ENCODE results near the gene TENM3. TPM values are rescaled to one million over a fixed set of nuclear protein-coding genes. Genes with fewer than 3 reads are reported as not detected.

Gene TENM3
- total RNA-seq, 2 experiments from 2014 or later, result not detected

DNA sequence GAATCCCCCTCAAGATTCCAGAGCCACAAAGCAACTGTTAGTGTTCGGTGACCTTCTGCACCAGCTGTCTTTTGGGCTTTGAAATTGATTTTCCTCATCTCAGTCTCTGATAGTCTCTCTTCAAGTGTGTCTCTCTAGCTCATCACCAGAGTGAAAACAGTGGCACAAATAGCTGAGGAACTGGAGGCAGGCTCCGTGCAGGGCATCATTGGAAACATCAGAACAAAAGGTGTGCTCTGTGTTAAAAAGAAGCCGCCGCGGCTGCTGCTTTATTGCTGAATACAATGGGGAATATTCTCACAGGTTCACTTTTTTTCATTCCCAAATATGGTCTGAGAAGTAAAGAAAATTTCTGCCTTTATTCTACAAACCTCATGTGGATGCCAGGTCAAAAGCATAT, 376.5 kb downstream of the TENM3 start:
- no peaks in the 10 kb centered on the region for H3K36me3 Mint-ChIP-seq (ENCODE audit: low read depth)
- no peaks in the 10 kb centered on the region for H3K36me3 ChIP-seq (ENCODE audit: insufficient read depth, low read length)
- H3K27ac Mint-ChIP-seq, result no peak overlapping the region
- no peaks in the 10 kb centered on the region for H3K9me3 Mint-ChIP-seq
- peaks cover 9% of the 10 kb centered on the region for H3K27me3 Mint-ChIP-seq
- no peaks in the 10 kb centered on the region for H3K9me3 ChIP-seq (ENCODE audit: control insufficient read depth in 1 of 2, insufficient read depth in 1 of 2, low read length in 2 of 2)
- H3K4me1 Mint-ChIP-seq (ENCODE audit: low read depth), result no peaks in the 10 kb centered on the region
- ChIA-PET CTCF (interaction anchor here (0.8 kb wide), 1 partner anchor 15 kb away, joined by 4 read pairs; no protein-coding TSS in a partner anchor), POLR2A (no interaction called here)
- ATAC-seq (ENCODE audit: poor library complexity), result no peak
- DNase-seq, result no peak
- H3K4me3 ChIP-seq (ENCODE audit: low read length), result no peak overlapping the region
- TF ChIP-seq, protein P1, sequence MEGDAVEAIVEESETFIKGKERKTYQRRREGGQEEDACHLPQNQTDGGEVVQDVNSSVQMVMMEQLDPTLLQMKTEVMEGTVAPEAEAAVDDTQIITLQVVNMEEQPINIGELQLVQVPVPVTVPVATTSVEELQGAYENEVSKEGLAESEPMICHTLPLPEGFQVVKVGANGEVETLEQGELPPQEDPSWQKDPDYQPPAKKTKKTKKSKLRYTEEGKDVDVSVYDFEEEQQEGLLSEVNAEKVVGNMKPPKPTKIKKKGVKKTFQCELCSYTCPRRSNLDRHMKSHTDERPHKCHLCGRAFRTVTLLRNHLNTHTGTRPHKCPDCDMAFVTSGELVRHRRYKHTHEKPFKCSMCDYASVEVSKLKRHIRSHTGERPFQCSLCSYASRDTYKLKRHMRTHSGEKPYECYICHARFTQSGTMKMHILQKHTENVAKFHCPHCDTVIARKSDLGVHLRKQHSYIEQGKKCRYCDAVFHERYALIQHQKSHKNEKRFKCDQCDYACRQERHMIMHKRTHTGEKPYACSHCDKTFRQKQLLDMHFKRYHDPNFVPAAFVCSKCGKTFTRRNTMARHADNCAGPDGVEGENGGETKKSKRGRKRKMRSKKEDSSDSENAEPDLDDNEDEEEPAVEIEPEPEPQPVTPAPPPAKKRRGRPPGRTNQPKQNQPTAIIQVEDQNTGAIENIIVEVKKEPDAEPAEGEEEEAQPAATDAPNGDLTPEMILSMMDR (IDR thresholded peaks at IDR 0.05), result no peak
- intact Hi-C loops (cut with DNase I, micrococcal nuclease), result no loop called here
- no peak overlapping the region for H3K27ac ChIP-seq (ENCODE audit: low read depth in 1 of 2, low read length in 2 of 2)
- no peak overlapping the region for H3K4me3 Mint-ChIP-seq
- no peaks in the 10 kb centered on the region for H3K4me1 ChIP-seq (ENCODE audit: insufficient read depth, low read length)
- H3K27me3 ChIP-seq (ENCODE audit: control insufficient read depth in 1 of 2, insufficient read depth in 2 of 2, low read length in 2 of 2), result no peaks in the 10 kb centered on the region

DNA sequence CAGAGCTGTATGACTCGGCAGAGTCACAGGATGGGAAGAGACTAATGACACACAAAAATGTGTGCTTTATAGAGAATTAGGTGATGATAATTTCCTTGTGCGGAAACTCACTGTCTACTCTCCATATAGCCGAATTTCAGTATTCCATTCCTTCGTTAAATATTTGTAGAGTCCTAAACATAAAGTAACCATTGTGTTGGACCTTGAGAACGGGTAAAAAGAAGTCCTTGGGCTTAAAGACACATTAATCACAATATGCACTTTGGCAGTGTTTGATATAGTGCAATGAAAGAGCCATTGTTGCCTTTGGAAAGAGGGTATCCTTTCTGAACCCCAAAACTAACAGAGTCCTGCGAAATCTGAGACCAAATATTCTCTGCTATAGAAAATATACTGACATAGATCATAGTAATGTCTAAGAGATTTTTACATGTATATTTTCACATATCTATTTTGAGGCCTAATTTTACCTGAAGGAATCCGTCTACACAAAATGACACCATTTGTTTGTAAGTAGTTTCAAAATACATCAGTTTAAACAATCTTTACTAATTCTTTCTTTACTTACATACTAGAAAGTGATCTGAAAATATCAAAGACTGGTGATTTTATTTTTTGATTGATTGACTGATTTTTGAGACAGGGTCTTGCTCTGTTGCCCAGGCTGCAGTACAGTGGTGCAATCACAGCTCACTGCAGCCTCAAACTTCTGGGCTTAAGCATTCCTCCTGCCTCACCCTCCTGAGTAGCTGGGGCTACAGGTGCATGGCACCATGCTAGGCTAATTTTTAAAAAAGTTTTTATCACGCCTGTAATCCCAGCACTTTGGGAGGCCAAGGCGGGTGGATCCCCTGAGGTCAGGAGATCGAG, 377.1 kb downstream of the TENM3 start:
- CTCF ChIA-PET, result no interaction called here
- Histone ChIP-seq H3K4me3 (ENCODE audit: low read length) (no peak overlapping the region), H3K4me1 (ENCODE audit: insufficient read depth, low read length) (no peaks in the 10 kb centered on the region), H3K27me3 (ENCODE audit: control insufficient read depth in 1 of 2, insufficient read depth in 2 of 2, low read length in 2 of 2) (no peaks in the 10 kb centered on the region), H3K27ac (ENCODE audit: low read depth in 1 of 2, low read length in 2 of 2) (no peak overlapping the region), H3K9me3 (ENCODE audit: control insufficient read depth in 1 of 2, insufficient read depth in 1 of 2, low read length in 2 of 2) (no peaks in the 10 kb centered on the region), H3K36me3 (ENCODE audit: insufficient read depth, low read length) (no peaks in the 10 kb centered on the region)
- no peak for DNase-seq
- no peak for ATAC-seq (ENCODE audit: poor library complexity)
- no peaks in the 10 kb centered on the region for H3K36me3 Mint-ChIP-seq (ENCODE audit: low read depth)
- H3K4me3 Mint-ChIP-seq, result no peak overlapping the region
- intact Hi-C loops (cut with DNase I, micrococcal nuclease), result no loop called here
- TF ChIP-seq, protein P1 (IDR thresholded peaks at IDR 0.05), result no peak
- no peaks in the 10 kb centered on the region for H3K9me3 Mint-ChIP-seq
- peaks cover 7% of the 10 kb centered on the region for H3K27me3 Mint-ChIP-seq
- no peaks in the 10 kb centered on the region for H3K4me1 Mint-ChIP-seq (ENCODE audit: low read depth)
- no peak overlapping the region for H3K27ac Mint-ChIP-seq
- POLR2A ChIA-PET, result no interaction called here

DNA sequence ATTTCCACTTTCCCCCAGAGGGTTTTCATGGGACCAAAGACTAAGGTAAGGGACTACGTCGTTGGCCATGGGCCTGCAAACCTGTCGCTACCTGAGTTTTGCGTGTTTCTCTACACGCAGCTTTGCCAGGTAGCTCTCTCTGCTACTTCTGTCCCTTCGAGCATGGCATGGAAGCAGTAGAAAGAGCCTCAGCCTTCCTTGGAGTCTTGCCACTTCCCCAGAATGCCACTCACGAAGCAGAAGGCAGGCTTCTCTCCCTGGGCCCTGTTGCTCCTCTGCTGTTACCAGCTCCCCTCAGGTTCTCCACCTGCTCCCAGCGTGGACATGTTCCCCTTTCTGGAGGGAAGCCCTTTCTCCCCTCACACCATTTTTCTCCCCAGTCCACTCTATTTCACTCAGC, 381.1 kb downstream of the TENM3 start:
- DNase-seq, result no peak
- ChIA-PET POLR2A (no interaction called here), CTCF (no interaction called here)
- no peaks in the 10 kb centered on the region for H3K4me1 ChIP-seq (ENCODE audit: insufficient read depth, low read length)
- H3K9me3 Mint-ChIP-seq, result no peaks in the 10 kb centered on the region
- no peak for ATAC-seq (ENCODE audit: poor library complexity)
- no peak overlapping the region for H3K4me3 Mint-ChIP-seq
- H3K9me3 ChIP-seq (ENCODE audit: control insufficient read depth in 1 of 2, insufficient read depth in 1 of 2, low read length in 2 of 2), result no peaks in the 10 kb centered on the region
- TF ChIP-seq, protein P1 (IDR thresholded peaks at IDR 0.05), result no peak
- H3K36me3 Mint-ChIP-seq (ENCODE audit: low read depth), result no peaks in the 10 kb centered on the region
- H3K27ac ChIP-seq (ENCODE audit: low read depth in 1 of 2, low read length in 2 of 2), result no peak overlapping the region
- no peak overlapping the region for H3K4me3 ChIP-seq (ENCODE audit: low read length)
- H3K27me3 Mint-ChIP-seq, result peaks cover 3% of the 10 kb centered on the region
- H3K4me1 Mint-ChIP-seq (ENCODE audit: low read depth), result no peaks in the 10 kb centered on the region
- no peak overlapping the region for H3K27ac Mint-ChIP-seq
- no peaks in the 10 kb centered on the region for H3K36me3 ChIP-seq (ENCODE audit: insufficient read depth, low read length)
- H3K27me3 ChIP-seq (ENCODE audit: control insufficient read depth in 1 of 2, insufficient read depth in 2 of 2, low read length in 2 of 2), result no peaks in the 10 kb centered on the region
- intact Hi-C loops (cut with DNase I, micrococcal nuclease), result no loop called here
